K562 (cell line): ENCODE measurements around the gene SLC38A1. TPM values are rescaled to one million over a fixed set of nuclear protein-coding genes. Genes with fewer than 3 reads are reported as not detected.

Experiments
- CCAR2 ChIP-seq: fragments of 200-400 bp; formaldehyde crosslinking; IDR thresholded peaks from 2 replicates; pipeline ENCODE4 v1.6.1; 2017; ENCODE audit warnings: mild to moderate bottlenecking, low read depth, low read length
- CUX1 ChIP-seq: fragments of 200-800 bp; sonication (Bioruptor generic); IDR thresholded peaks from 2 replicates; pipeline ENCODE4 v1.6.1; 2016; ENCODE audit warnings: missing genetic modification characterization, missing compliant biosample characterization
- HDAC8 ChIP-seq: fragments of 450-650 bp; IDR thresholded peaks from 2 replicates; pipeline ENCODE4 v1.6.1; 2016; ENCODE audit warnings: mild to moderate bottlenecking, missing genetic modification characterization, moderate library complexity, missing compliant biosample characterization
- MBD1 ChIP-seq: fragments of 250-450 bp; sonication (Bioruptor Pico); IDR thresholded peaks from 2 replicates; pipeline ENCODE4 v1.8.0; 2022; ENCODE audit warnings: inconsistent platforms
- MBD2 ChIP-seq: sonication (generic); IDR thresholded peaks from 2 replicates; pipeline ENCODE4 v1.6.1; 2016; ENCODE audit warnings: low read depth, borderline replicate concordance
- MTA3 ChIP-seq: fragments of 450-650 bp; formaldehyde crosslinking; IDR thresholded peaks from 2 replicates; pipeline ENCODE4 v1.6.1; 2017; ENCODE audit warnings: mild to moderate bottlenecking, borderline replicate concordance
- NELFE ChIP-seq: IDR thresholded peaks from 2 replicates; pipeline ENCODE4 v1.6.1; 2011; ENCODE audit warnings: mild to moderate bottlenecking; ENCODE audit not compliant: insufficient read depth, insufficient read length
- PTRF ChIP-seq: fragments of 450-650 bp; IDR thresholded peaks from 2 replicates; pipeline ENCODE4 v1.6.1; 2016; ENCODE audit warnings: mild to moderate bottlenecking, missing genetic modification characterization, missing compliant biosample characterization
- SMAD3 ChIP-seq: fragments of 450-650 bp; formaldehyde crosslinking; conservative IDR thresholded peaks from 2 replicates; pipeline ENCODE4 v1.4.0; 2020; ENCODE audit warnings: mild to moderate bottlenecking
- SMAD4 ChIP-seq: fragments of 250-450 bp; sonication (Bioruptor Pico); conservative IDR thresholded peaks from 2 replicates; pipeline ENCODE4 v1.8.0; 2021; ENCODE audit warnings: inconsistent platforms, mild to moderate bottlenecking, moderate library complexity
- TRIM25 ChIP-seq: fragments of 450-650 bp; IDR thresholded peaks from 2 replicates; pipeline ENCODE4 v1.7.0; 2016; ENCODE audit warnings: borderline replicate concordance
- ZFP1 ChIP-seq: fragments of 450-650 bp; formaldehyde crosslinking; IDR thresholded peaks from 2 replicates; pipeline ENCODE4 v1.4.0; 2020; ENCODE audit warnings: mild to moderate bottlenecking, mixed read lengths
- ZNF133 ChIP-seq: fragments of 250-450 bp; sonication (Bioruptor Pico); IDR thresholded peaks from 2 replicates; pipeline ENCODE4 v1.4.0; 2020; ENCODE audit warnings: mild to moderate bottlenecking
- ZNF780A ChIP-seq: fragments of 250-450 bp; sonication (Bioruptor Pico); IDR thresholded peaks from 2 replicates; pipeline ENCODE4 v1.5.0; 2021; ENCODE audit warnings: mild to moderate bottlenecking
- polyA plus RNA-seq, 8 experiments: library from polyadenylated mRNA; depleted of rRNA in 4 of 8; stranded (reverse) in 5 of 8; unstranded in 3 of 8; fragments of >200 nt; fragmentation: Nextera tagmentation in 2 of 8; fragmentation: Illumina TruSeq in 1 of 8; extraction: Ambion mirVana in 2 of 8; extraction: Trizol in 1 of 8; gene quantifications; 2 replicates each; pipeline versions ENCODE4 v1.2.1 to v1.2.3, GENCODE V29; 2011 to 2014; ENCODE audit warnings: inconsistent platforms in 1 of 8, missing spikeins in 1 of 8
- total RNA-seq, 7 experiments: library from RNA; depleted of rRNA in 6 of 7; stranded (reverse); fragments of >200 nt in 6 of 7; fragmentation: Illumina TruSeq in 2 of 7; extraction: Trizol in 2 of 7; gene quantifications; 2 replicates each; pipeline versions ENCODE4 v1.2.1 to v1.2.3, GENCODE V29; 2011 to 2021; ENCODE audit warnings: low replicate concordance in 1 of 7
- TF ChIP-seq, protein P1 (sequence below): sonication (generic); formaldehyde crosslinking; IDR thresholded peaks from 2 replicates; pipeline ENCODE4 v1.4.0; 2020; ENCODE audit warnings: mild to moderate bottlenecking, missing genetic modification reagents
- TF ChIP-seq, protein P2 (sequence below): sonication (generic); formaldehyde crosslinking; IDR thresholded peaks from 2 replicates; pipeline ENCODE4 v1.8.1; 2022; ENCODE audit warnings: missing genetic modification reagents

SLC38A1 gene
- total and polyA plus RNA-seq, 9 of the 15 experiments (the other 6 are each of a cell fraction or from before 2014, with no cell fraction given): 51.9 to 112 (median 75.0) TPM

GRCh38 chr12:46258129-46258528 lies 10.7 kb downstream of the SLC38A1 start (continued):
- TF ChIP-seq, protein P1, sequence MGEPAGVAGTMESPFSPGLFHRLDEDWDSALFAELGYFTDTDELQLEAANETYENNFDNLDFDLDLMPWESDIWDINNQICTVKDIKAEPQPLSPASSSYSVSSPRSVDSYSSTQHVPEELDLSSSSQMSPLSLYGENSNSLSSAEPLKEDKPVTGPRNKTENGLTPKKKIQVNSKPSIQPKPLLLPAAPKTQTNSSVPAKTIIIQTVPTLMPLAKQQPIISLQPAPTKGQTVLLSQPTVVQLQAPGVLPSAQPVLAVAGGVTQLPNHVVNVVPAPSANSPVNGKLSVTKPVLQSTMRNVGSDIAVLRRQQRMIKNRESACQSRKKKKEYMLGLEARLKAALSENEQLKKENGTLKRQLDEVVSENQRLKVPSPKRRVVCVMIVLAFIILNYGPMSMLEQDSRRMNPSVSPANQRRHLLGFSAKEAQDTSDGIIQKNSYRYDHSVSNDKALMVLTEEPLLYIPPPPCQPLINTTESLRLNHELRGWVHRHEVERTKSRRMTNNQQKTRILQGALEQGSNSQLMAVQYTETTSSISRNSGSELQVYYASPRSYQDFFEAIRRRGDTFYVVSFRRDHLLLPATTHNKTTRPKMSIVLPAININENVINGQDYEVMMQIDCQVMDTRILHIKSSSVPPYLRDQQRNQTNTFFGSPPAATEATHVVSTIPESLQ: no peak
- no peak for TF ChIP-seq CUX1
- no peak for TF ChIP-seq NELFE
- TF ChIP-seq ZFP1 (CRISPR knock-in tag): 0 out of 2 replicates have a peak, but pooled peaks have one; percentile 38
- no peak for TF ChIP-seq CCAR2
- no peak for TF ChIP-seq MBD2
- no peak for TF ChIP-seq ZNF780A (CRISPR knock-in tag)
- no peak for TF ChIP-seq ZNF133
- TF ChIP-seq SMAD3 (CRISPR knock-in tag): 0 out of 2 replicates have a peak, but pooled peaks have one; percentile 50
- TF ChIP-seq PTRF (tag): peak; percentile 89
- TF ChIP-seq HDAC8: peak; percentile 85; the same call in 1 of the 2 replicates
- peak; percentile 84 for TF ChIP-seq SMAD4 (CRISPR knock-in tag)
- TF ChIP-seq, protein P2, sequence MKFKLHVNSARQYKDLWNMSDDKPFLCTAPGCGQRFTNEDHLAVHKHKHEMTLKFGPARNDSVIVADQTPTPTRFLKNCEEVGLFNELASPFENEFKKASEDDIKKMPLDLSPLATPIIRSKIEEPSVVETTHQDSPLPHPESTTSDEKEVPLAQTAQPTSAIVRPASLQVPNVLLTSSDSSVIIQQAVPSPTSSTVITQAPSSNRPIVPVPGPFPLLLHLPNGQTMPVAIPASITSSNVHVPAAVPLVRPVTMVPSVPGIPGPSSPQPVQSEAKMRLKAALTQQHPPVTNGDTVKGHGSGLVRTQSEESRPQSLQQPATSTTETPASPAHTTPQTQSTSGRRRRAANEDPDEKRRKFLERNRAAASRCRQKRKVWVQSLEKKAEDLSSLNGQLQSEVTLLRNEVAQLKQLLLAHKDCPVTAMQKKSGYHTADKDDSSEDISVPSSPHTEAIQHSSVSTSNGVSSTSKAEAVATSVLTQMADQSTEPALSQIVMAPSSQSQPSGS (CRISPR knock-in tag): no peak
- no peak for TF ChIP-seq TRIM25
- TF ChIP-seq MTA3: no peak
- TF ChIP-seq MBD1 (CRISPR knock-in tag): no peak
